ENCODE measurements around the gene SDK2.
"Not testable (repeated sequence)": the region's sequence is repeated elsewhere in the genome, so short reads cannot be mapped to it uniquely, and the experiment has no call there.

SDK2 gene

GRCh38 chr17:73455767-73456166 lies 188.5 kb downstream of the SDK2 start:
- Histone ChIP-seq H3K27me3 (ENCODE audit: control insufficient read depth in 2 of 2, insufficient read depth in 2 of 2, low read length in 2 of 2) (no peaks in the 10 kb centered on the region), H3K9ac (ENCODE audit: low read depth in 1 of 2, low read length in 2 of 2) (no peak overlapping the region), H3K4me3 (ENCODE audit: low read length in 2 of 2) (no peak overlapping the region), H3K36me3 (ENCODE audit: control insufficient read depth in 2 of 2, insufficient read depth in 2 of 2, low read length in 2 of 2) (no peaks in the 10 kb centered on the region), H3K27ac (ENCODE audit: low read depth in 2 of 2, low read length in 2 of 2) (no peak overlapping the region), H3K4me1 (ENCODE audit: control insufficient read depth in 2 of 2, insufficient read depth in 2 of 2, low read length in 2 of 2) (no peaks in the 10 kb centered on the region), H3K9me3 (ENCODE audit: control insufficient read depth in 2 of 2, low read length in 2 of 2) (no peaks in the 10 kb centered on the region)

GRCh38 chr17:73455050-73455687 lies 189.1 kb downstream of the SDK2 start:
- H3K9me3 ChIP-seq (ENCODE audit: control insufficient read depth in 2 of 2, low read length in 2 of 2), result no peaks in the 10 kb centered on the region
- no peaks in the 10 kb centered on the region for H3K4me1 ChIP-seq (ENCODE audit: control insufficient read depth in 2 of 2, insufficient read depth in 2 of 2, low read length in 2 of 2)
- H3K9ac ChIP-seq (ENCODE audit: low read depth in 1 of 2, low read length in 2 of 2), result no peak overlapping the region
- no peak overlapping the region for H3K4me3 ChIP-seq (ENCODE audit: low read length in 2 of 2)
- no peak overlapping the region for H3K27ac ChIP-seq (ENCODE audit: low read depth in 2 of 2, low read length in 2 of 2)
- no peaks in the 10 kb centered on the region for H3K36me3 ChIP-seq (ENCODE audit: control insufficient read depth in 2 of 2, insufficient read depth in 2 of 2, low read length in 2 of 2)
- H3K27me3 ChIP-seq (ENCODE audit: control insufficient read depth in 2 of 2, insufficient read depth in 2 of 2, low read length in 2 of 2), result no peaks in the 10 kb centered on the region

DNA sequence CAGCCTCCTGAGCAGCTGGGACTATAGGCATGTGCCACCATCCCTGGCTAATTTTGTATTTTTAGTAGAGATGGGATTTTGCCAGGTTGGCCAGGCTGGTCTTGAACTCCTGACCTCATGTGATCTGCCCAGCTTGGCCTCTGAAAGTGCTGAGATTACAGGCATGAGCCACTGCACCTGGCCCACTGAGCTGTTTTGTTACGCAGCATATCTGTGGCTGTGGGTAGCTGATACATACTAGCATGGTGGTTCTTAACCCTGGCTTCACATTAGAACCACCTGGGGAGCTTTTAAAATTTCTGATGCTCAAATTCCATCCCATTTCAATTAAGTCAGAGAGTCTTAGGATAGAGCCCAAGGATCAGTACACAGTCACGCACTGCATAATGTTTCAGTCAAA lies 190.8 kb downstream of the SDK2 start:
- not testable (repeated sequence) for H3K36me3 ChIP-seq (ENCODE audit: control insufficient read depth in 2 of 2, insufficient read depth in 2 of 2, low read length in 2 of 2); H3K4me3 ChIP-seq (ENCODE audit: low read length in 2 of 2); H3K4me1 ChIP-seq (ENCODE audit: control insufficient read depth in 2 of 2, insufficient read depth in 2 of 2, low read length in 2 of 2); H3K9ac ChIP-seq (ENCODE audit: low read depth in 1 of 2, low read length in 2 of 2); H3K27me3 ChIP-seq (ENCODE audit: control insufficient read depth in 2 of 2, insufficient read depth in 2 of 2, low read length in 2 of 2); H3K9me3 ChIP-seq (ENCODE audit: control insufficient read depth in 2 of 2, low read length in 2 of 2); H3K27ac ChIP-seq (ENCODE audit: low read depth in 2 of 2, low read length in 2 of 2)

DNA sequence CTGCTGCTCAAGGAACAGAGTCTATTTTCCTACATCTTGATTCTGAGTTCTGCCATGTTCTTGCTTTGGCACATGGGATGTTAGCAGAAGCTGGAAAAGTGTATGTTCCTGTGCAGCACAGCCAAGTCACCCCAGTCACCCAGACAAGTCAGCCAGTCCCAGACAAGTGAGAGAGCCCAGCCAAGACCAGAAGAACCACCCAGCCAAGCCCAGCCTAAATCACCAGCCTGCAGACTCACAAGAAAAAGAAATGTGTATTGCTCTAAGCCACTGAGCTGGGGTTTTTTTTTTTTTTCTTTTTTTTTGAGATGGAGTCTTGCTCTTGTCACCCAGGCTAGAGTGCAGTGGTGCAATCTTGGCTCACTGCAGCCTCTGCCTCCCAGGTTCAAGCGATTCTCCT lies 191.2 kb downstream of the SDK2 start:
- Histone ChIP-seq H3K4me1 (ENCODE audit: control insufficient read depth in 2 of 2, insufficient read depth in 2 of 2, low read length in 2 of 2) (no peaks in the 10 kb centered on the region), H3K27me3 (ENCODE audit: control insufficient read depth in 2 of 2, insufficient read depth in 2 of 2, low read length in 2 of 2) (no peaks in the 10 kb centered on the region), H3K4me3 (ENCODE audit: low read length in 2 of 2) (no peak overlapping the region), H3K9me3 (ENCODE audit: control insufficient read depth in 2 of 2, low read length in 2 of 2) (no peaks in the 10 kb centered on the region), H3K9ac (ENCODE audit: low read depth in 1 of 2, low read length in 2 of 2) (no peak overlapping the region), H3K36me3 (ENCODE audit: control insufficient read depth in 2 of 2, insufficient read depth in 2 of 2, low read length in 2 of 2) (no peaks in the 10 kb centered on the region), H3K27ac (ENCODE audit: low read depth in 2 of 2, low read length in 2 of 2) (no peak overlapping the region)

DNA sequence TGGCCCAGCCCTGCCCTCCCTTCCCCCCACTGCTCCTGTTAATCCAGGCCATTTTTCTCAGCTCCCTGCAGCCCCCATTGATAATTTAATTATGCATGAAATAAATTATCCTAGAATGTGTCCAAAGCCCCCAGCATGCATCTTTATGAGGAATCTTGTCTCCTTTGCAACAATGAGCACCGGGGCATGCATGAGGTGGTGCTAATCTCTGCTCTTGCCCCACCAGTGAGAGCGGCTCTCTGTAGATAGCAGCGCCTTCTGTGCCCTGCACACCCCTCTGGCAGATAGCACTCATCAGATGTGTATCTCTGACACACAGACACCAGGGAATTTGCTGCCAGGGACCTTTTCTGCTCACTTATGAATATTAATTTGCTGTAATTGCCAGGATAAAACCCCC lies 192.2 kb downstream of the SDK2 start:
- H3K9ac ChIP-seq (ENCODE audit: low read depth in 1 of 2, low read length in 2 of 2), result no peak overlapping the region
- H3K27ac ChIP-seq (ENCODE audit: low read depth in 2 of 2, low read length in 2 of 2), result no peak overlapping the region
- H3K36me3 ChIP-seq (ENCODE audit: control insufficient read depth in 2 of 2, insufficient read depth in 2 of 2, low read length in 2 of 2), result no peaks in the 10 kb centered on the region
- no peak overlapping the region for H3K4me3 ChIP-seq (ENCODE audit: low read length in 2 of 2)
- no peaks in the 10 kb centered on the region for H3K4me1 ChIP-seq (ENCODE audit: control insufficient read depth in 2 of 2, insufficient read depth in 2 of 2, low read length in 2 of 2)
- H3K9me3 ChIP-seq (ENCODE audit: control insufficient read depth in 2 of 2, low read length in 2 of 2), result no peaks in the 10 kb centered on the region
- no peaks in the 10 kb centered on the region for H3K27me3 ChIP-seq (ENCODE audit: control insufficient read depth in 2 of 2, insufficient read depth in 2 of 2, low read length in 2 of 2)

- Histone ChIP-seq H3K36me3 (ENCODE audit: control insufficient read depth in 2 of 2, insufficient read depth in 2 of 2, low read length in 2 of 2) (no peaks in the 10 kb centered on the region), H3K4me3 (ENCODE audit: low read length in 2 of 2) (no peak overlapping the region), H3K27me3 (ENCODE audit: control insufficient read depth in 2 of 2, insufficient read depth in 2 of 2, low read length in 2 of 2) (no peaks in the 10 kb centered on the region), H3K4me1 (ENCODE audit: control insufficient read depth in 2 of 2, insufficient read depth in 2 of 2, low read length in 2 of 2) (no peaks in the 10 kb centered on the region), H3K9ac (ENCODE audit: low read depth in 1 of 2, low read length in 2 of 2) (no peak overlapping the region), H3K9me3 (ENCODE audit: control insufficient read depth in 2 of 2, low read length in 2 of 2) (no peaks in the 10 kb centered on the region), H3K27ac (ENCODE audit: low read depth in 2 of 2, low read length in 2 of 2) (no peak overlapping the region)
Measured at GRCh38 chr17:73447319-73447718, 196.9 kb downstream of the SDK2 start.

DNA sequence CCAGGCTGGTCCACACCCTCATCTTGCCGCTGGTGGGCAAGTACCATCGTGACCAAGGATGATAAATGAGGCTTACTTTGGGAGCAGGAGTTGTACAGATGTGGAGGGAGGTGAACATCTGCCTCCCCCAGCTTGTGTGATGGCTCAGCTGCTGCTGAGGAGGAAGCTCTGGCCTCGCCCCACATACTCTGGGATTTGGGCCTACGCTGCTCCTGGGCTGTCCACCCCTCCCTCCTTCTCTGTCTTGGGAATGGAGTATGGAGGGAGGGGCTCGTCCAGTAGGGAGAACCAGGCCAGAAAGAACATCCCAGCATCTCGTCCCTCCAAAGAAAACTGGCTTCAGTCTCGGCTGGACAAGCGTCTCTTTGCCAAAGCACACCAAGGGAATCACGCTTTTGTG lies 197.6 kb downstream of the SDK2 start:
- Histone ChIP-seq H3K4me1 (ENCODE audit: control insufficient read depth in 2 of 2, insufficient read depth in 2 of 2, low read length in 2 of 2) (no peaks in the 10 kb centered on the region), H3K9me3 (ENCODE audit: control insufficient read depth in 2 of 2, low read length in 2 of 2) (no peaks in the 10 kb centered on the region), H3K27me3 (ENCODE audit: control insufficient read depth in 2 of 2, insufficient read depth in 2 of 2, low read length in 2 of 2) (no peaks in the 10 kb centered on the region), H3K36me3 (ENCODE audit: control insufficient read depth in 2 of 2, insufficient read depth in 2 of 2, low read length in 2 of 2) (no peaks in the 10 kb centered on the region), H3K27ac (ENCODE audit: low read depth in 2 of 2, low read length in 2 of 2) (no peak overlapping the region), H3K9ac (ENCODE audit: low read depth in 1 of 2, low read length in 2 of 2) (no peak overlapping the region), H3K4me3 (ENCODE audit: low read length in 2 of 2) (no peak overlapping the region)

DNA sequence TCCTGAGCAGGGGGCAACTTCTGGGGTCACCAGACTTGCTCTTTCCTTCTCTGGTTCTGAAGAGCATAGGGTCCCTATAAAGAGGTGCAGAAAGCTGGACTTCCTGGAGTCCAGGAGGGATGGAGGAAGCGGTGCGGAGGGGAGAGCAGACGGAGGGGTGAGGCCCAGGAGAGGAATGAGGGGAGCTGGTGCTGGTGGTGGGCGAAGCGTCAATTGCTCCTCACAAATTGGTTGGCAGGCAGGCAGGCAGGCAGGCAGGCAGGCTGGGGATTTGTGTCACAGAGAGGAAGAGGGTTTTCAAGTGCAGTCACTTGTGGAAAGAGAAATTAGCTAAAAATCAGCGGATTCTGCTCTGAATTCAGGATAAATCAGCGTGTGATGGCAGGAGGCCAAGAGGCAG lies 198.8 kb downstream of the SDK2 start:
- no peaks in the 10 kb centered on the region for H3K4me1 ChIP-seq (ENCODE audit: control insufficient read depth in 2 of 2, insufficient read depth in 2 of 2, low read length in 2 of 2)
- no peak overlapping the region for H3K27ac ChIP-seq (ENCODE audit: low read depth in 2 of 2, low read length in 2 of 2)
- H3K9me3 ChIP-seq (ENCODE audit: control insufficient read depth in 2 of 2, low read length in 2 of 2), result no peaks in the 10 kb centered on the region
- no peaks in the 10 kb centered on the region for H3K27me3 ChIP-seq (ENCODE audit: control insufficient read depth in 2 of 2, insufficient read depth in 2 of 2, low read length in 2 of 2)
- H3K9ac ChIP-seq (ENCODE audit: low read depth in 1 of 2, low read length in 2 of 2), result no peak overlapping the region
- H3K4me3 ChIP-seq (ENCODE audit: low read length in 2 of 2), result no peak overlapping the region
- H3K36me3 ChIP-seq (ENCODE audit: control insufficient read depth in 2 of 2, insufficient read depth in 2 of 2, low read length in 2 of 2), result no peaks in the 10 kb centered on the region

DNA sequence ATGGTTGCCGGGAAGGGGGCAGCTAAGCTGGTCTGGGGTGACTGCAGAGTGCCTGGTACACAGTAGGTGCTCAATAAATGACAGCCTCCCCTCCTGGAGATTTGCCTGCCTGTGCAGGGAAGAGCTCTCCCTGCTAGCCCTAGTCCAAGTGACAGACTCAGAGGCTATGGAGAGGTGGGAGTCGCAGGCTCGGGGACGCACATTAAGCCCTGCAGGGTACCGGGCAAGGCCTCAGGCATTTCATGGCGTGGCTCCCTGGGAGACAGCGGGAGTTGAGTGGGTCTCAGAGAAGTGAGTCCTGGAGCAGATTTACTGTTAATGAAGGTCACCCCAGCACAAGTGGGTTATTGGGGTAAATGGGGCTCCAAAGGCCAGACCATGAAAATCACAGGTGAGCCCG lies 200.2 kb downstream of the SDK2 start:
- Histone ChIP-seq H3K4me3 (ENCODE audit: low read length in 2 of 2) (no peak overlapping the region), H3K36me3 (ENCODE audit: control insufficient read depth in 2 of 2, insufficient read depth in 2 of 2, low read length in 2 of 2) (no peaks in the 10 kb centered on the region), H3K27me3 (ENCODE audit: control insufficient read depth in 2 of 2, insufficient read depth in 2 of 2, low read length in 2 of 2) (no peaks in the 10 kb centered on the region), H3K4me1 (ENCODE audit: control insufficient read depth in 2 of 2, insufficient read depth in 2 of 2, low read length in 2 of 2) (no peaks in the 10 kb centered on the region), H3K9me3 (ENCODE audit: control insufficient read depth in 2 of 2, low read length in 2 of 2) (no peaks in the 10 kb centered on the region), H3K27ac (ENCODE audit: low read depth in 2 of 2, low read length in 2 of 2) (no peak overlapping the region), H3K9ac (ENCODE audit: low read depth in 1 of 2, low read length in 2 of 2) (no peak overlapping the region)

DNA sequence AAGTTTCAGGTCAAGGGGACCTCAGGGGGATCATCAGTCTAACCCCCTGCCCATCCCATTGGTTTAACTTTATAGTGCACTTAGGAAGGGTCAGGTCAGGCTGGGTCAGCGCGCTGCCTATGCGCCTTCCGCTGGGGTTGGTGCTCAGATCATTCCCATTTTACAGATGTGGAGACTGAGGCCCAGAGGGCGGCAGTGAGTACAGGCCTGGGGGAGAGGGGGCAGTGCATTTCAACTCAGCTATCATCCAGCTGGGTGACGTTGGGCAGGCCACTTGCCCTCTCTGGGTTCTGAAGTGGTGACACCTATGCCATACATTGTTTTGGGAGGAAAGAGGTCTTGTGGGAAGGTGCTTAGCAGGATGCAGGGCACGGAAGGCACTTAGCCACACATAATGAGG lies 204.6 kb downstream of the SDK2 start:
- H3K9ac ChIP-seq (ENCODE audit: low read depth in 1 of 2, low read length in 2 of 2), result no peak overlapping the region
- H3K9me3 ChIP-seq (ENCODE audit: control insufficient read depth in 2 of 2, low read length in 2 of 2), result no peaks in the 10 kb centered on the region
- no peaks in the 10 kb centered on the region for H3K27me3 ChIP-seq (ENCODE audit: control insufficient read depth in 2 of 2, insufficient read depth in 2 of 2, low read length in 2 of 2)
- no peaks in the 10 kb centered on the region for H3K4me1 ChIP-seq (ENCODE audit: control insufficient read depth in 2 of 2, insufficient read depth in 2 of 2, low read length in 2 of 2)
- H3K4me3 ChIP-seq (ENCODE audit: low read length in 2 of 2), result no peak overlapping the region
- H3K27ac ChIP-seq (ENCODE audit: low read depth in 2 of 2, low read length in 2 of 2), result no peak overlapping the region
- no peaks in the 10 kb centered on the region for H3K36me3 ChIP-seq (ENCODE audit: control insufficient read depth in 2 of 2, insufficient read depth in 2 of 2, low read length in 2 of 2)

DNA sequence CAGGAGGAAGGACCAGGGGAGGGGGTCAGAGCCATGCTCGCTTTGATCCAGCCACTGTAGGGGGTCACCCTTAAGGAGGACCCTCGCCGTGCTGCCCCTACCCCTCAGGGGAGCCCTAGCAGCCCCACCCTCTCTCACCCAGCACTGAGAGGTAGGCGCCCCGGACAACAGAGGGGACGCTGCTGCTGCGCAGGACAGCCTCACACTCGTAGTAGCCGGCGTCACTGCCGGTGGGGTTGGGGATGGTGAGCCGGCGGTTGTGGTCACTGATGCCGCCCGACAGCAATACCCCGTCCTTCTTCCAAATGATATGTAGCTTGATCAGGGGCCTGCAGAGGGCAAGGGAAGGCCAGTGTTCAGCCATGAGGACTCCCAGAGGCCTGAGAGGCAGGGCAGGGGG lies 206.4 kb downstream of the SDK2 start:
- H3K9ac ChIP-seq (ENCODE audit: low read depth in 1 of 2, low read length in 2 of 2), result no peak overlapping the region
- no peaks in the 10 kb centered on the region for H3K4me1 ChIP-seq (ENCODE audit: control insufficient read depth in 2 of 2, insufficient read depth in 2 of 2, low read length in 2 of 2)
- H3K36me3 ChIP-seq (ENCODE audit: control insufficient read depth in 2 of 2, insufficient read depth in 2 of 2, low read length in 2 of 2), result no peaks in the 10 kb centered on the region
- no peaks in the 10 kb centered on the region for H3K9me3 ChIP-seq (ENCODE audit: control insufficient read depth in 2 of 2, low read length in 2 of 2)
- H3K4me3 ChIP-seq (ENCODE audit: low read length in 2 of 2), result no peak overlapping the region
- no peak overlapping the region for H3K27ac ChIP-seq (ENCODE audit: low read depth in 2 of 2, low read length in 2 of 2)
- H3K27me3 ChIP-seq (ENCODE audit: control insufficient read depth in 2 of 2, insufficient read depth in 2 of 2, low read length in 2 of 2), result no peaks in the 10 kb centered on the region
